ENCODE results near the gene RIMS3. TPM values are rescaled to one million over a fixed set of nuclear protein-coding genes. Genes with fewer than 3 reads are reported as not detected.

Gene RIMS3
- polyA plus RNA-seq, 1 donor from 2014 or later, result 31.6 TPM

DNA sequence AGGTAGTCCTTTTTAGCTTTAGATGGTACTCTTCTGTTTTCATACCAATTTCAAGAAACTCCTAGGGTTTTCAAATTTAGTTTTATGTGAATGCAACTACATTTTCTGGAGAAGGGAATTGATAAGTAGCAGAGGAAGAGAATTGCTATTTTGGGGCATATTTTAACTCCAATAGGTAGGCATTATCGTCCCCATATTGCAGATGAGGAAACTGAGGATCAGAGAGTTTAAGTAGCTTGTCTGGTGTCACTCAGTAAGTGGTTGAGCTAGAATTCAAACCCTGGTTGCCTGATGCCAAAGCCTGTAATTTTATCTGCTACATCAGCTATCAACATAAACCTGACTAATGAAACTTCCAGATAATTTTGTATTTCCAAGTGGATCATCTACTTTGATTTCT, 27.9 kb upstream of the RIMS3 start:
- H3K9me2 ChIP-seq (ENCODE audit: insufficient read depth, low read length), result no peaks in the 10 kb centered on the region
- no peak for TF ChIP-seq MXI1 (conservative IDR thresholded peaks at IDR 0.05; ENCODE audit: poor library complexity, severe bottlenecking)
- no peak for TF ChIP-seq SMC3 (conservative IDR thresholded peaks at IDR 0.05; ENCODE audit: poor library complexity)
- no peak for TF ChIP-seq EZH2 (IDR thresholded peaks at IDR 0.05; ENCODE audit: borderline replicate concordance, insufficient read depth, low read length, poor library complexity, severe bottlenecking)
- no peak for TF ChIP-seq POLR2AphosphoS5 (IDR thresholded peaks at IDR 0.05)
- no peak for TF ChIP-seq TAF1 (IDR thresholded peaks at IDR 0.05; ENCODE audit: low read depth)
- TF ChIP-seq, protein P1, sequence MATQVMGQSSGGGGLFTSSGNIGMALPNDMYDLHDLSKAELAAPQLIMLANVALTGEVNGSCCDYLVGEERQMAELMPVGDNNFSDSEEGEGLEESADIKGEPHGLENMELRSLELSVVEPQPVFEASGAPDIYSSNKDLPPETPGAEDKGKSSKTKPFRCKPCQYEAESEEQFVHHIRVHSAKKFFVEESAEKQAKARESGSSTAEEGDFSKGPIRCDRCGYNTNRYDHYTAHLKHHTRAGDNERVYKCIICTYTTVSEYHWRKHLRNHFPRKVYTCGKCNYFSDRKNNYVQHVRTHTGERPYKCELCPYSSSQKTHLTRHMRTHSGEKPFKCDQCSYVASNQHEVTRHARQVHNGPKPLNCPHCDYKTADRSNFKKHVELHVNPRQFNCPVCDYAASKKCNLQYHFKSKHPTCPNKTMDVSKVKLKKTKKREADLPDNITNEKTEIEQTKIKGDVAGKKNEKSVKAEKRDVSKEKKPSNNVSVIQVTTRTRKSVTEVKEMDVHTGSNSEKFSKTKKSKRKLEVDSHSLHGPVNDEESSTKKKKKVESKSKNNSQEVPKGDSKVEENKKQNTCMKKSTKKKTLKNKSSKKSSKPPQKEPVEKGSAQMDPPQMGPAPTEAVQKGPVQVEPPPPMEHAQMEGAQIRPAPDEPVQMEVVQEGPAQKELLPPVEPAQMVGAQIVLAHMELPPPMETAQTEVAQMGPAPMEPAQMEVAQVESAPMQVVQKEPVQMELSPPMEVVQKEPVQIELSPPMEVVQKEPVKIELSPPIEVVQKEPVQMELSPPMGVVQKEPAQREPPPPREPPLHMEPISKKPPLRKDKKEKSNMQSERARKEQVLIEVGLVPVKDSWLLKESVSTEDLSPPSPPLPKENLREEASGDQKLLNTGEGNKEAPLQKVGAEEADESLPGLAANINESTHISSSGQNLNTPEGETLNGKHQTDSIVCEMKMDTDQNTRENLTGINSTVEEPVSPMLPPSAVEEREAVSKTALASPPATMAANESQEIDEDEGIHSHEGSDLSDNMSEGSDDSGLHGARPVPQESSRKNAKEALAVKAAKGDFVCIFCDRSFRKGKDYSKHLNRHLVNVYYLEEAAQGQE (IDR thresholded peaks at IDR 0.05; ENCODE audit: borderline replicate concordance), result no peak
- no peak for TF ChIP-seq EP300 (conservative IDR thresholded peaks at IDR 0.05; ENCODE audit: poor library complexity, severe bottlenecking)
- TF ChIP-seq, protein P2, sequence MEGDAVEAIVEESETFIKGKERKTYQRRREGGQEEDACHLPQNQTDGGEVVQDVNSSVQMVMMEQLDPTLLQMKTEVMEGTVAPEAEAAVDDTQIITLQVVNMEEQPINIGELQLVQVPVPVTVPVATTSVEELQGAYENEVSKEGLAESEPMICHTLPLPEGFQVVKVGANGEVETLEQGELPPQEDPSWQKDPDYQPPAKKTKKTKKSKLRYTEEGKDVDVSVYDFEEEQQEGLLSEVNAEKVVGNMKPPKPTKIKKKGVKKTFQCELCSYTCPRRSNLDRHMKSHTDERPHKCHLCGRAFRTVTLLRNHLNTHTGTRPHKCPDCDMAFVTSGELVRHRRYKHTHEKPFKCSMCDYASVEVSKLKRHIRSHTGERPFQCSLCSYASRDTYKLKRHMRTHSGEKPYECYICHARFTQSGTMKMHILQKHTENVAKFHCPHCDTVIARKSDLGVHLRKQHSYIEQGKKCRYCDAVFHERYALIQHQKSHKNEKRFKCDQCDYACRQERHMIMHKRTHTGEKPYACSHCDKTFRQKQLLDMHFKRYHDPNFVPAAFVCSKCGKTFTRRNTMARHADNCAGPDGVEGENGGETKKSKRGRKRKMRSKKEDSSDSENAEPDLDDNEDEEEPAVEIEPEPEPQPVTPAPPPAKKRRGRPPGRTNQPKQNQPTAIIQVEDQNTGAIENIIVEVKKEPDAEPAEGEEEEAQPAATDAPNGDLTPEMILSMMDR (IDR thresholded peaks at IDR 0.05; ENCODE audit: poor library complexity, severe bottlenecking), result no peak
- TF ChIP-seq RAD21 (conservative IDR thresholded peaks at IDR 0.05), result no peak
- peak overlapping the region; percentile 90 for H3K4me3 ChIP-seq (ENCODE audit: low read length)
- H3K27me3 ChIP-seq (ENCODE audit: insufficient read depth, low read depth, low read length), result no peaks in the 10 kb centered on the region
- H3K36me3 ChIP-seq (ENCODE audit: insufficient read depth, low read length), result no peaks in the 10 kb centered on the region
- H3F3A ChIP-seq (ENCODE audit: insufficient read depth, low read length, poor library complexity, severe bottlenecking), result peaks cover 3% of the 10 kb centered on the region
- H2AFZ ChIP-seq (ENCODE audit: low read depth, low read length), result no peak overlapping the region
- H3K79me2 ChIP-seq (replicated peaks; ENCODE audit: insufficient read depth, low read length), result peaks cover 59% of the 10 kb centered on the region
- no peaks in the 10 kb centered on the region for H3K9me3 ChIP-seq (ENCODE audit: low read length)
- H3K9ac ChIP-seq (ENCODE audit: low read length), result no peak overlapping the region
- H3K4me2 ChIP-seq (ENCODE audit: low read length), result peak overlapping the region; percentile 82
- no peaks in the 10 kb centered on the region for H4K20me1 ChIP-seq (ENCODE audit: insufficient read depth)
- H3K27ac ChIP-seq (ENCODE audit: low read length), result no peak overlapping the region

DNA sequence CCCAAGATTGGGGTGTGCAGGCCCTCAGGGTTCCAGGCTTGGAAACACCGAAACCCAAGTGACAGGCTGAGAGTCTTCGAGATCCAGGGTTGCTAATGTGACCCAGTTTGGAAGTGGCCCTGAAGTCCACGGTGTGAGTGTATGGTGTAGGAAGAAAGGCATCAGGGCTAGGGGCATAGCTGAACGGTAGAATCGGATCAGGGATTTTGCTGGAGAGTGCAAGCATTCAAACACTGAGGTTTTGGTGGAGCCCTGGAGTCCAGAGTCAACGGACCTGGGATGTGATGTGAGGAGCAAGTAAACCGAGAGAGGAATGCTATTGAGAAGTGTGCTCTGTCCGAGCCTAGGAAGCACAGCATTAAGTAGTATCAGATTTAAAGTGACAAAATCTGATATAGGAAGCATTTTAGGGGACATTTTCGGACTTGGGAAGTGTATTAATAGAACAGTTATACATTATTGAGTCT, 27.0 kb upstream of the RIMS3 start:
- no peak for TF ChIP-seq MXI1 (conservative IDR thresholded peaks at IDR 0.05; ENCODE audit: poor library complexity, severe bottlenecking)
- TF ChIP-seq RAD21 (conservative IDR thresholded peaks at IDR 0.05), result no peak
- TF ChIP-seq EZH2 (IDR thresholded peaks at IDR 0.05; ENCODE audit: borderline replicate concordance, insufficient read depth, low read length, poor library complexity, severe bottlenecking), result no peak
- TF ChIP-seq, protein P2 (IDR thresholded peaks at IDR 0.05; ENCODE audit: poor library complexity, severe bottlenecking), result no peak
- TF ChIP-seq SMC3 (conservative IDR thresholded peaks at IDR 0.05; ENCODE audit: poor library complexity), result no peak
- TF ChIP-seq, protein P1 (IDR thresholded peaks at IDR 0.05; ENCODE audit: borderline replicate concordance), result no peak
- TF ChIP-seq TAF1 (IDR thresholded peaks at IDR 0.05; ENCODE audit: low read depth), result no peak
- TF ChIP-seq EP300 (conservative IDR thresholded peaks at IDR 0.05; ENCODE audit: poor library complexity, severe bottlenecking), result no peak
- no peak for TF ChIP-seq POLR2AphosphoS5 (IDR thresholded peaks at IDR 0.05)
- Histone ChIP-seq H3K9me2 (ENCODE audit: insufficient read depth, low read length) (no peaks in the 10 kb centered on the region), H3K9ac (ENCODE audit: low read length) (peak overlapping the region; percentile 100), H3K36me3 (ENCODE audit: insufficient read depth, low read length) (no peaks in the 10 kb centered on the region), H3K9me3 (ENCODE audit: low read length) (no peaks in the 10 kb centered on the region), H3K4me2 (ENCODE audit: low read length) (peak overlapping the region; percentile 82), H3F3A (ENCODE audit: insufficient read depth, low read length, poor library complexity, severe bottlenecking) (peaks cover 3% of the 10 kb centered on the region), H3K27ac (ENCODE audit: low read length) (peak overlapping the region; percentile 100), H3K4me3 (ENCODE audit: low read length) (peak overlapping the region; percentile 90), H2AFZ (ENCODE audit: low read depth, low read length) (peak overlapping the region; percentile 98), H3K27me3 (ENCODE audit: insufficient read depth, low read depth, low read length) (no peaks in the 10 kb centered on the region), H4K20me1 (ENCODE audit: insufficient read depth) (no peaks in the 10 kb centered on the region), H3K79me2 (replicated peaks; ENCODE audit: insufficient read depth, low read length) (peaks cover 55% of the 10 kb centered on the region)

Measured in neural cell (in vitro differentiated cells).